Colonic mucosa (tissue), 4 donors: ENCODE results near the gene FAM217B. TPM values are rescaled to one million over a fixed set of nuclear protein-coding genes. Genes with fewer than 3 reads are reported as not detected.

Source experiments
- DNase-seq: peaks from one replicate; pipeline ENCODE4 v3.0.0-alpha.2; 2020
- H3K27ac ChIP-seq: fragments of 200-600 bp; one replicate; pipeline ENCODE4 v1.8.0; 2021
- H3K27me3 ChIP-seq: fragments of 200-600 bp; one replicate; pipeline ENCODE4 v1.8.0; 2021
- H3K36me3 ChIP-seq: fragments of 200-600 bp; one replicate; pipeline ENCODE4 v1.8.0; 2021
- H3K4me1 ChIP-seq: fragments of 200-600 bp; one replicate; pipeline ENCODE4 v1.8.0; 2021; ENCODE audit warnings: mild to moderate bottlenecking
- H3K4me3 ChIP-seq: fragments of 200-600 bp; one replicate; pipeline ENCODE4 v1.8.0; 2021
- H3K9ac ChIP-seq, 2 donors: one replicate each; pipeline ENCODE4 v1.7.0; 2013; ENCODE audit warnings: control low read depth in 2 of 2, low read depth in 2 of 2, low read length in 2 of 2
- H3K9me3 ChIP-seq: fragments of 200-600 bp; one replicate; pipeline ENCODE4 v1.8.0; 2021
- intact Hi-C: fragments of 100-400 bp; cut with DNase I; formaldehyde crosslinking; loops from one replicate; pipeline ENCODE4 v1.14.1; 2022
- total RNA-seq, 2 donors: library from RNA; stranded (reverse); fragmentation: NEBNext Ultra II Directional in 1 of 2; extraction: Animal tissue kit (Norgen Biotek cat#: 25700) in 1 of 2; gene quantifications; one replicate each; pipeline ENCODE4 v1.2.1, GENCODE V29; 2021
- TF ChIP-seq, protein P1 (sequence below): fragments of 200-600 bp; IDR thresholded peaks from one replicate; pipeline ENCODE4 v1.8.0; 2022; ENCODE audit warnings: antibody characterized with exemption, mild to moderate bottlenecking
- donor health status: healthy.
- donor health status: DM: no; HTN: no; CAD: no.
- donor health status: DM: no; HTN: no; CAD: no.

Gene FAM217B
- total RNA-seq, 2 donors from 2014 or later, result 5.5 to 11.2 TPM

DNA sequence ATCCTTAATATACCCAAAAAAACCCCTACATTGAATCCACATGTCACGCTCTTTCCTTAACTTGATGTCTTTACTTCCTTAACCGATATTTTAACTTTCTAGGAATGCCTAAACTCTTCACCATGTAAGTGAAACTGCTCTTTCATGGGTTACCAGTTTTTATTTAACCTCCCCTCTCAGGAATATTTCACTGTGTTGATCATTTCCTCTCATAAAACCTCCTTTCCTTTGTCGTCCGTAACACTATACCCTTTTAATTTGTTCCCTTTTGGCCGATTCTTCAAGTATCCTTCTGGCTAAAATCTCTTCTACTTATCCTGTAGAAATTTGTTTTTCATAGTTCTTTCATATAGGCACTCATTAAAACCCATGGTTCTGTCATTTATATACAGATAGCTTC is 31.3 kb upstream of the FAM217B start:
- no peaks in the 10 kb centered on the region for H3K4me1 ChIP-seq
- H3K27me3 ChIP-seq, result no peaks in the 10 kb centered on the region
- no peak overlapping the region for H3K9ac ChIP-seq
- DNase-seq, result no peak
- intact Hi-C loops, result no loop called here
- no peaks in the 10 kb centered on the region for H3K36me3 ChIP-seq
- no peak overlapping the region for H3K4me3 ChIP-seq
- TF ChIP-seq, protein P1, sequence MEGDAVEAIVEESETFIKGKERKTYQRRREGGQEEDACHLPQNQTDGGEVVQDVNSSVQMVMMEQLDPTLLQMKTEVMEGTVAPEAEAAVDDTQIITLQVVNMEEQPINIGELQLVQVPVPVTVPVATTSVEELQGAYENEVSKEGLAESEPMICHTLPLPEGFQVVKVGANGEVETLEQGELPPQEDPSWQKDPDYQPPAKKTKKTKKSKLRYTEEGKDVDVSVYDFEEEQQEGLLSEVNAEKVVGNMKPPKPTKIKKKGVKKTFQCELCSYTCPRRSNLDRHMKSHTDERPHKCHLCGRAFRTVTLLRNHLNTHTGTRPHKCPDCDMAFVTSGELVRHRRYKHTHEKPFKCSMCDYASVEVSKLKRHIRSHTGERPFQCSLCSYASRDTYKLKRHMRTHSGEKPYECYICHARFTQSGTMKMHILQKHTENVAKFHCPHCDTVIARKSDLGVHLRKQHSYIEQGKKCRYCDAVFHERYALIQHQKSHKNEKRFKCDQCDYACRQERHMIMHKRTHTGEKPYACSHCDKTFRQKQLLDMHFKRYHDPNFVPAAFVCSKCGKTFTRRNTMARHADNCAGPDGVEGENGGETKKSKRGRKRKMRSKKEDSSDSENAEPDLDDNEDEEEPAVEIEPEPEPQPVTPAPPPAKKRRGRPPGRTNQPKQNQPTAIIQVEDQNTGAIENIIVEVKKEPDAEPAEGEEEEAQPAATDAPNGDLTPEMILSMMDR, result no peak
- H3K9me3 ChIP-seq, result no peaks in the 10 kb centered on the region
- no peak overlapping the region for H3K27ac ChIP-seq

DNA sequence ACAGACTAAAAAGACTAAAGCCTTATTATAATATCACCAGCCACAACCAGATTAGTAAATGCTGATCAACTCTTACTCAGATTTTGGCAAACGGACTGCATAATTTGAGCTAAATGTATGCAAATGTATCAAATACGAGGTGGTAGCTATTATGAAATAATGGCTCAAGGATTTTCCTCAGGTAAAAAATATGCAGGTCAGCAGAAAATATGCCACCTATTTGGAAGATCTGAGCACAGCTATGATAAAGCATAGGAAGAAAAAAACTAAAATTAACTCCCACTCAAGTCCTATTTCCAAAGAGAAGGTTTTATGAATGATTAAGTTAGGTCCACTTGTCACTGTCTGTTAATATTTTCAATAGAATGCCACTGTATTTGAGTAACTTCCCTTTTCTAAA is 29.1 kb upstream of the FAM217B start:
- H3K9me3 ChIP-seq, result no peaks in the 10 kb centered on the region
- H3K27ac ChIP-seq, result no peak overlapping the region
- no peaks in the 10 kb centered on the region for H3K27me3 ChIP-seq
- DNase-seq, result no peak
- H3K4me1 ChIP-seq, result no peaks in the 10 kb centered on the region
- no peak overlapping the region for H3K9ac ChIP-seq
- H3K36me3 ChIP-seq, result no peaks in the 10 kb centered on the region
- no peak overlapping the region for H3K4me3 ChIP-seq
- TF ChIP-seq, protein P1, result no peak
- intact Hi-C loops, result no loop called here

DNA sequence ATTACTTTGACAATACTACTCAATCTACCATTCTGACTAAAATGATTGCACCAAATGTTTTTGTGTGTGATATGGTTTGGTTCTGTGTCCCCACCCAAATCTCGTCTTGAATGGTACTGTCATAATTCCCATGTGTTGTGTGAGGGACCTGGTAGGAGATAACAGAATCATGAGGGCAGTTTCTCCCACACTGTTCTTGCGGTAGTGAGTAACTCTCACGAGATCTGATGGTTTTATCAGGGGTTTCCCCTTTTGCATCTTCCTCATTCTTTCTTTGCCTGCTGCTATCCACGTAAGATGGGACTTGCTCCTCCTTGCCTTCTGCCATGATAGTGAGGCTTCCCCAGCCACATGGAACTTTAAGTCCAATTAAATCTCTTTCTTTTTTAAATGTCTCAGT is 27.6 kb upstream of the FAM217B start:
- TF ChIP-seq, protein P1, result no peak
- Histone ChIP-seq H3K36me3 (no peaks in the 10 kb centered on the region), H3K27ac (no peak overlapping the region), H3K9ac (no peak overlapping the region), H3K4me3 (no peak overlapping the region), H3K27me3 (no peaks in the 10 kb centered on the region), H3K9me3 (no peaks in the 10 kb centered on the region), H3K4me1 (no peaks in the 10 kb centered on the region)
- intact Hi-C loops, result no loop called here
- no peak for DNase-seq

DNA sequence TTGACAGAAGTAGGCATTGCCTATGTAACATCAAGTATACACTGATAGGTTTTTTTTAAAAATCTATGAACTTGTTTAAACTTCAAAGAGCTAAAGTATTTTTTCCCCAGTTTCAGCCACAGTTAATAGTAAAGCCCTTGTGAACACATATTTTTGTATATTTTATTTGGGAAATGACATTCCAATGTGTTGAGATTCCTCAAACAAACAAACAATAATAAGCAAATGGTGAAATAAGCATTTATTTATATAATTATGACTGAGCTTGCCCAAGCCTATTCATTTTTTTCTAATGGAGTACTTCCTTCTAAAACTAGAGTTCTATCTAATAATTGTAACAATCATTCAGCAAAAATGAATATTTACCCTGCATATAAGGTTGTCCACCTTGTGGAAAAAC is 19.2 kb upstream of the FAM217B start:
- Histone ChIP-seq H3K36me3 (no peaks in the 10 kb centered on the region), H3K4me3 (no peak overlapping the region), H3K9ac (no peak overlapping the region), H3K9me3 (no peaks in the 10 kb centered on the region), H3K27ac (no peak overlapping the region), H3K4me1 (no peaks in the 10 kb centered on the region), H3K27me3 (no peaks in the 10 kb centered on the region)
- TF ChIP-seq, protein P1, result no peak
- DNase-seq, result no peak
- intact Hi-C loops, result no loop called here

DNA sequence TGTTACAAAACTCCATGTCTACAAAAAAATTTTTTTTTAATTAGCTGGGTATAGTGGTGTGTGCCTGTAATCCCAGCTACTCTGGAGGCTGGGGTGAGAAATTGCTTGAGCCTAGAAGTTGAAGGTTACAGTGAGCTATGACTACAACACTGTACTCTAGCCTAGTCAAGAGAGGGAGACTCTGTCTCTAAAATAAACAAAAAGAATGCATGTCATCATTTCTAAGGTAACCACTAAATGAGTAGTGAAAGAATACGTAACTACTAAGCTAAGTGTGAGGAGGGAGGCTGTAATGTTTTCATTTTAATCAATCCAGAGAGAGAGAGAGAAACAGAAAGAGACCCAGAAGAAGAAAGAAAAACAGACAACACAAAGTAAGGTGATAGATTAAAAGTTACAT is 16.7 kb upstream of the FAM217B start:
- Histone ChIP-seq H3K9me3 (no peaks in the 10 kb centered on the region), H3K4me1 (no peaks in the 10 kb centered on the region), H3K36me3 (no peaks in the 10 kb centered on the region), H3K27me3 (no peaks in the 10 kb centered on the region), H3K4me3 (no peak overlapping the region), H3K27ac (no peak overlapping the region), H3K9ac (no peak overlapping the region)
- TF ChIP-seq, protein P1, result no peak
- no peak for DNase-seq
- intact Hi-C loops, result no loop called here

DNA sequence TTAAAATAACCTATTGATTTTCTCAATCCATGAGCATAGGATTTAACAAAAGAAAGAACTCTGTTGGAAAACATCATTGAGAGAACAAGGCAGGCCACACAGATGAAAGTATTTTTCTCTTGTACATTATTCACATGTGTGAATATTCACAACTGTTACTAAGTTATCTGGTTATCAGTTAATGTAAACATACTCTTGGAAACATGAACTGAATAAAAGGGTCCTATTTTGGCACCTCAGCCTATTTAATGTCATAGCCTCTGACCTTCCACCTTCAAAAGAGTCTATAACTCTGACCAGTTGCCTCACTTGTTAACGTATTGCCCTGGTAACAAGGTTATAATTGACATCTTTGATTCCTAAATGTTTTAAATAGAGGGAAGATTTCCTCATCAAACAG is 14.8 kb upstream of the FAM217B start:
- Histone ChIP-seq H3K36me3 (no peaks in the 10 kb centered on the region), H3K9me3 (no peaks in the 10 kb centered on the region), H3K4me3 (no peak overlapping the region), H3K9ac (no peak overlapping the region), H3K4me1 (no peaks in the 10 kb centered on the region), H3K27me3 (no peaks in the 10 kb centered on the region), H3K27ac (no peak overlapping the region)
- intact Hi-C loops, result no loop called here
- no peak for DNase-seq
- TF ChIP-seq, protein P1, result no peak
